PC-3 (cell line): ENCODE measurements around the gene LAGE3. TPM values are rescaled to one million over a fixed set of nuclear protein-coding genes. Genes with fewer than 3 reads are reported as not detected.
A peak's percentile ranks its signal among the peaks of the same experiment; 100 is the strongest.

Experiments
- ATAC-seq: fragments of 200-7000 bp; cut with Tn5 transposase; 2 replicates; pipeline ENCODE4 v1.9.1; 2020; ENCODE audit warnings: mild to moderate bottlenecking, moderate library complexity
- BruUV-seq: library from RNA; stranded (reverse); fragments of 400-500 nt; replicated peaks from 2 replicates; lab custom pipeline; 2021; lab: Mats Ljungman, UMichigan
- CTCF ChIA-PET: fragments of 300-600 bp; sonication (Branson Sonifier 250); formaldehyde crosslinking; loops from one replicate; lab custom pipeline; 2022; ENCODE audit warnings: antibody characterized with exemption; lab: Charles Lee
- POLR2A ChIA-PET: fragments of 300-600 bp; sonication (Branson Sonifier 250); formaldehyde crosslinking; loops from one replicate; lab custom pipeline; 2022; ENCODE audit warnings: antibody characterized with exemption; ENCODE audit not compliant: unreplicated experiment; lab: Charles Lee
- DNase-seq: peaks from one replicate; pipeline ENCODE4 v3.0.0-alpha.2; 2015
- H2AFZ ChIP-seq: fragments of 300-600 bp; sonication (generic); 2 replicates; pipeline ENCODE4 v1.6.0; 2016; ENCODE audit warnings: antibody characterized with exemption, low read length
- H3F3A ChIP-seq: fragments of 300-600 bp; sonication (generic); one replicate; pipeline ENCODE4 v1.6.0; 2017; ENCODE audit warnings: antibody characterized with exemption, low read length, control low read depth, mild to moderate bottlenecking; ENCODE audit not compliant: unreplicated experiment
- H3K27ac ChIP-seq: fragments of 300-600 bp; sonication (generic); 2 replicates; pipeline ENCODE4 v1.5.1; 2016; ENCODE audit warnings: mild to moderate bottlenecking, low read length
- H3K27me3 ChIP-seq: fragments of 300-600 bp; sonication (generic); 2 replicates; pipeline ENCODE4 v1.6.1; 2016; ENCODE audit warnings: low read length, mixed read lengths
- H3K36me3 ChIP-seq: fragments of 300-600 bp; sonication (generic); 2 replicates; pipeline ENCODE4 v1.6.1; 2016; ENCODE audit warnings: low read depth, mixed run types, low read length, mixed read lengths
- H3K4me1 ChIP-seq: fragments of 300-600 bp; sonication (generic); 2 replicates; pipeline ENCODE4 v1.5.1; 2016; ENCODE audit warnings: low read length; ENCODE audit not compliant: insufficient read depth
- H3K4me2 ChIP-seq: fragments of 300-600 bp; sonication (generic); 2 replicates; pipeline ENCODE4 v1.6.0; 2016; ENCODE audit warnings: low read length
- H3K4me3 ChIP-seq: fragments of 300-600 bp; sonication (generic); 2 replicates; pipeline ENCODE4 v1.5.1; 2016; ENCODE audit warnings: mild to moderate bottlenecking, low read length, mixed read lengths
- H3K79me2 ChIP-seq: fragments of 300-600 bp; sonication (generic); 2 replicates; pipeline ENCODE4 v1.6.1; 2017; ENCODE audit warnings: low read length, mixed read lengths
- H3K9ac ChIP-seq: fragments of 300-600 bp; sonication (generic); 2 replicates; pipeline ENCODE4 v1.6.0; 2016; ENCODE audit warnings: mild to moderate bottlenecking, low read length
- H3K9me2 ChIP-seq: fragments of 300-600 bp; sonication (generic); replicated peaks from 2 replicates; pipeline ENCODE4 v1.6.1; 2016; ENCODE audit warnings: mixed run types, low read length, mixed read lengths
- H3K9me3 ChIP-seq: fragments of 300-600 bp; sonication (generic); 2 replicates; pipeline ENCODE4 v1.6.1; 2016; ENCODE audit warnings: low read length, mixed read lengths
- H4K20me1 ChIP-seq: fragments of 300-600 bp; sonication (generic); 2 replicates; pipeline ENCODE4 v1.6.1; 2016; ENCODE audit warnings: low read length, mixed read lengths
- EZH2 ChIP-seq: fragments of 300-600 bp; sonication (generic); IDR thresholded peaks from one replicate; pipeline ENCODE4 v1.6.1; 2017; ENCODE audit warnings: antibody characterized with exemption, mild to moderate bottlenecking, low read length; ENCODE audit not compliant: unreplicated experiment
- EZH2phosphoT487 ChIP-seq: fragments of 300-600 bp; sonication (generic); IDR thresholded peaks from 2 replicates; pipeline ENCODE4 v1.6.1; 2018; ENCODE audit warnings: mild to moderate bottlenecking, antibody characterized with exemption, low read length, borderline replicate concordance
- intact Hi-C: fragments of 100-400 bp; cut with micrococcal nuclease; formaldehyde crosslinking; loops from 2 replicates; pipeline ENCODE4 v1.9.0; 2023
- total RNA-seq: library from RNA; depleted of rRNA; stranded (reverse); fragments of >200 nt; gene quantifications from 2 replicates; pipeline ENCODE4 v1.2.3, GENCODE V29; 2014
- TF ChIP-seq, protein P1 (sequence below): fragments of 300-600 bp; sonication (generic); conservative IDR thresholded peaks from 2 replicates; pipeline ENCODE4 v1.5.1; 2017; ENCODE audit warnings: antibody characterized with exemption, low read depth, mild to moderate bottlenecking, low read length

Gene LAGE3
- total RNA-seq, 1 experiment from 2014 or later: 87.4 TPM

DNA sequence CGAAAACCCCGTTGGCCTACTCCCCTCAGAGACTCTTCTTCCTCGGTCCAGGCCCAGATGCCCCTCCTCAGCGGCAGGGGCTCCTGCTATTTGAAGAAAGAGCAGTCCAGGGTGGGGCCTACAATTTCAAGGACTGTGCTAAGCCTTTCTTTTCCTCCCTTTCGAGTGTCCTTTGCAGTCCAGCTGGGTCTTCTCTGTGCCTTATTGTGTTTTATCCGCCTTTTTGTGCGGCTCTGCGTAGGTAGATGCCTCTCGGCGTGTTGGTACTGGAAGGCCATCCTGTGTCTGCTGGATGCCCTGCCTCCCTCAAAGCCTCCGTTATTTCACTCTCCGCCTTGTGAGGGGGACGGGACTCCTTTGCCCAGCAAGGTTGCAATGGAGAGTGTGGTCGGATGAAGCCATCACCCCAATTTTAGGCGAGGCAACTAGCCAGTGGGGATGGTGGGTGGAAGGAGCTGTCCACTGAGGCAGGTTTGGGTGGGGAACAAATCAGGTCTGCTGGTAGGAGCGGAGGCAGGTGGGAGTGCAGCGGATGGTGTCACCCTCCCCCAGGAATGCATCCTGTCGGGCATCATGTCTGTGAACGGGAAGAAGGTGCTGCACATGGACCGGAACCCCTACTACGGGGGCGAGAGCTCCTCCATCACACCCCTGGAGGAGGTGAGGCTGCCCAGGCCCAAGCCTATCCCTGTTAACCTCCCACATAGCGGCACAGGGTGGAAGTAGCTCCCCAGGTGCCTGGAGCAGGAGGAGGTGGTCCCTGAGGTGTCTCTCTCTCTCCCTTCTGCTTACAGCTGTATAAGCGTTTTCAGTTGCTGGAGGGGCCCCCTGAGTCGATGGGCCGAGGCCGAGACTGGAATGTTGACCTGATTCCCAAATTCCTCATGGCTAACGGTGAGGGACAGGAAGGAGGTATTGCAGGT is 40.8 kb downstream of the LAGE3 start:
- H3K4me2 ChIP-seq: peak overlapping the region; percentile 98
- BruUV-seq: TSS peak; percentile 6
- ATAC-seq (no peak; the same call in 1 of the 2 replicates), DNase-seq (no peak)
- H4K20me1 ChIP-seq: peaks cover 11% of the 10 kb centered on the region
- H3F3A ChIP-seq: no peaks in the 10 kb centered on the region
- ChIA-PET POLR2A (no interaction called here), CTCF (no interaction called here)
- H3K9me2 ChIP-seq: no peaks in the 10 kb centered on the region
- no peaks in the 10 kb centered on the region for H3K27me3 ChIP-seq
- H2AFZ ChIP-seq: no peak overlapping the region
- TF ChIP-seq EZH2phosphoT487: no peak
- H3K79me2 ChIP-seq: peaks cover 39% of the 10 kb centered on the region
- peaks cover 21% of the 10 kb centered on the region for H3K4me1 ChIP-seq
- peaks cover 4% of the 10 kb centered on the region; the same call in 1 of the 2 replicates for H3K36me3 ChIP-seq
- H3K9me3 ChIP-seq: no peaks in the 10 kb centered on the region
- peak overlapping the region; percentile 85 for H3K4me3 ChIP-seq
- intact Hi-C loops: no loop called here
- H3K27ac ChIP-seq: no peak overlapping the region
- H3K9ac ChIP-seq: peak overlapping the region; percentile 70

DNA sequence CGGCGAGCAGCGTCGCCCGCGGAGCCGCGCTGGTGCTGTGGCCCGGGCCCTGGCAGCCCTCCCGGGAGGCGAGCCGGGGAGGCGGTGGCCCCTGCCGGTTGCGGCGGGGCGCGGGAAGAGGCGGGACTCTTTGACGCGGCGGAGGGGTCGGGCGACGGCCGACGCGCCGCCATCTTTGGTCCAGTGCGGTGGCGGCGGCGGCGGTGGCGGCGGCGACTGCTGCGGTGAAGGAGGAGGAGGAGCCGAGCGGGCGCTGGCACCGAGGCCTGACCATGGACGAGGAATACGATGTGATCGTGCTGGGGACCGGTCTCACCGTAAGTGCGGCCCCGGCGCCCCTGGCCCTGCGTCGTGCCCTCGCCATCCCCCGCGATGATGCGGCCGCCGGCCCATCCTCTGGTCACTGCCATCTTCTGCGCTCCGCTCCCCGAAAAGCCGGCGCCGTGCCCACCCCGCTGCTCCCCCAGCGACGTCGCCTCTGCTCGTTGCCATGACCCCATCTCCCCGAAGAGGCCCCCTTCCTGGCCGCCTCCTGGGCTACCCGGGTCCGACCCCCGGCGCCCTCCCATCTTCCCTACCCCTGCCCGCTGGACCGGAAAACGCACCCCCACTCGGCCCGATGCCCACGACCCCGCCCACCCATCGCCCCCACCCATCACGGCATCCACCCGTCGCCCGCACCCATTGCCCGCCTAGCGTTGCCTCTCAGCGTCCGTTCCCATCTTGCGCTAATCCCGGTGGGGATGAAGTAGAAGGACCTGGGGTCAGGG is 41.9 kb downstream of the LAGE3 start, which contains the start of gene GDI1:
Gene GDI1 (plus strand): TSS at position 172 of the 770 bp plus-strand sequence. CDS start 101 bp downstream, at position 273.
- intact Hi-C loops: no loop called here
- H2AFZ ChIP-seq: peak within 1 kb of the TSS; percentile 53; the same call in 1 of the 2 replicates
- peak; percentile 59 for ATAC-seq
- H3K27ac ChIP-seq: peak within 1 kb of the TSS; percentile 43
- H3F3A ChIP-seq: no peaks in the 10 kb centered on the region
- no peaks in the 10 kb centered on the region for H3K9me3 ChIP-seq
- H4K20me1 ChIP-seq: peaks cover 11% of the 10 kb centered on the region
- ChIA-PET CTCF (no interaction called here), POLR2A (no interaction called here)
- no peaks in the 10 kb centered on the region for H3K27me3 ChIP-seq
- peaks cover 15% of the 10 kb centered on the region for H3K4me1 ChIP-seq
- H3K9ac ChIP-seq: peak within 1 kb of the TSS; percentile 70
- no TSS peak for BruUV-seq
- peak; percentile 33 for DNase-seq
- H3K4me3 ChIP-seq: peak within 1 kb of the TSS; percentile 85
- peaks cover 4% of the 10 kb centered on the region; the same call in 1 of the 2 replicates for H3K36me3 ChIP-seq
- H3K4me2 ChIP-seq: peak within 1 kb of the TSS; percentile 98
- no peaks in the 10 kb centered on the region for H3K9me2 ChIP-seq
- peaks cover 39% of the 10 kb centered on the region for H3K79me2 ChIP-seq
- TF ChIP-seq, protein P1, sequence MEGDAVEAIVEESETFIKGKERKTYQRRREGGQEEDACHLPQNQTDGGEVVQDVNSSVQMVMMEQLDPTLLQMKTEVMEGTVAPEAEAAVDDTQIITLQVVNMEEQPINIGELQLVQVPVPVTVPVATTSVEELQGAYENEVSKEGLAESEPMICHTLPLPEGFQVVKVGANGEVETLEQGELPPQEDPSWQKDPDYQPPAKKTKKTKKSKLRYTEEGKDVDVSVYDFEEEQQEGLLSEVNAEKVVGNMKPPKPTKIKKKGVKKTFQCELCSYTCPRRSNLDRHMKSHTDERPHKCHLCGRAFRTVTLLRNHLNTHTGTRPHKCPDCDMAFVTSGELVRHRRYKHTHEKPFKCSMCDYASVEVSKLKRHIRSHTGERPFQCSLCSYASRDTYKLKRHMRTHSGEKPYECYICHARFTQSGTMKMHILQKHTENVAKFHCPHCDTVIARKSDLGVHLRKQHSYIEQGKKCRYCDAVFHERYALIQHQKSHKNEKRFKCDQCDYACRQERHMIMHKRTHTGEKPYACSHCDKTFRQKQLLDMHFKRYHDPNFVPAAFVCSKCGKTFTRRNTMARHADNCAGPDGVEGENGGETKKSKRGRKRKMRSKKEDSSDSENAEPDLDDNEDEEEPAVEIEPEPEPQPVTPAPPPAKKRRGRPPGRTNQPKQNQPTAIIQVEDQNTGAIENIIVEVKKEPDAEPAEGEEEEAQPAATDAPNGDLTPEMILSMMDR: no peak
- TF ChIP-seq EZH2phosphoT487: no peak
- no peak for TF ChIP-seq EZH2

DNA sequence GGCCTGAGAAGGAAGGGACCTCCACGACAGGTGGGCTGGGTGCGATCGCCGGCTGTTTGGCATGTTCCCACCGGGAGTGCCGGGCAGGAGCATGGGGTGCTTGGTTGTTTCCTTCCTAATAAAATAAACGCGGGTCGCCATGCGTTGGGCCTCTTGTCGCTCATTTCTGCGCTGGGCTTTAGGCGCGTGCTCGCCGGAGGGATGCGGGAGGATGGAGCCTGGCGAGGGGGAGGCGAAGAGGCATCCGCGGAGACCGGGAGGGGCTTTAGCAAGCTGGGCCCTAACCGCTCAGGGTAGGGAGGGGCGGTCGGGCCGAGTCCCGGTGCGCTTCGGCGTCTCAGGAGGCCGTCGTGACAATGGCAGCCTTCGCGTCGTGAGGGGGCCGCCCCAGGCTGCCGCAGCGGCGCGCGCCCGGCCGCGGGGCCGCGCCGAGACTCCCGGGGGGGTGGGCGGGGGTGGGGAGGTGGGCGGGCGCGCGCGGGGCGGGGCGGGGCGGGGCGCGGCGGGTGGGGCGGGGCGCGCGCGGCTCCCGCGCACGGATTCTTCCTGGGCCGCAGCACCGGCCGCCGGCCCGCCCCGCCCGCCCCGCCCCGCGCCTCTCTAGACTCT is 42.6 kb downstream of the LAGE3 start:
- no peaks in the 10 kb centered on the region for H3F3A ChIP-seq
- H3K9ac ChIP-seq: peak overlapping the region; percentile 70
- no peaks in the 10 kb centered on the region; the same call in 1 of the 2 replicates for H3K36me3 ChIP-seq
- no peaks in the 10 kb centered on the region for H3K9me3 ChIP-seq
- H3K4me3 ChIP-seq: peak overlapping the region; percentile 85
- H3K4me2 ChIP-seq: peak overlapping the region; percentile 98
- H3K27me3 ChIP-seq: no peaks in the 10 kb centered on the region
- H3K79me2 ChIP-seq: peaks cover 39% of the 10 kb centered on the region
- H3K27ac ChIP-seq: peak overlapping the region; percentile 43
- intact Hi-C loops: no loop called here
- CTCF ChIA-PET: no interaction called here
- no peaks in the 10 kb centered on the region for H3K9me2 ChIP-seq
- peak overlapping the region; percentile 53; the same call in 1 of the 2 replicates for H2AFZ ChIP-seq
- POLR2A ChIA-PET: no interaction called here
- TF ChIP-seq EZH2 (no peak), EZH2phosphoT487 (no peak)
- TF ChIP-seq, protein P1: no peak
- DNase-seq (peak; percentile 10), ATAC-seq (peak; percentile 45)
- BruUV-seq: no TSS peak
- peaks cover 12% of the 10 kb centered on the region for H3K4me1 ChIP-seq
- peaks cover 11% of the 10 kb centered on the region for H4K20me1 ChIP-seq
